HG03196 (cell line): Measurements from ENCODE around the gene GTF2H2.
"Not testable (repeated sequence)": the region's sequence is repeated elsewhere in the genome, so short reads cannot be mapped to it uniquely, and the experiment has no call there.

Source experiments
- ATAC-seq: cut with Tn5 transposase; IDR thresholded peaks from one replicate; pipeline ENCODE4 v1.9.1; 2021; ENCODE audit not compliant: unreplicated experiment

The GTF2H2 gene

DNA sequence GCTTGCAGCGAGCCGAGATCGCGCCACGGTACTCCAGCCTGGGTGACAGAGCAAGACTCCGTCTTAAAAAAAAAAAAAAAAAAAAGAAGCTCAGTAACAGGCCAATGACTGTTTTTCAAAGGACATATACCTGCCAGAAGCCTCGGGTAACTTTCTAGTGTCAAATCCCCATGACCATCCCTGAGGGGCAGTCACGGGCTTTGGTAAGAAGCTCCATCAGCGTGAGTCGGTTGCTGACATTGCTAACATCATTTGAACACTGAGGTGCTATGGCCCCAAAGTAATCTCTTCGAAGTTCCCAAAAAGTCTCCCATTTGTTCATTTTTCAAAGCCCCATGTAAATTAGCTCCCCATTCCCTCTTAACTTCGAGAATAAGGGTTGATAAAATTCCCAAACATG is 53.9 kb downstream of the GTF2H2 start:
- ATAC-seq: no peak

DNA sequence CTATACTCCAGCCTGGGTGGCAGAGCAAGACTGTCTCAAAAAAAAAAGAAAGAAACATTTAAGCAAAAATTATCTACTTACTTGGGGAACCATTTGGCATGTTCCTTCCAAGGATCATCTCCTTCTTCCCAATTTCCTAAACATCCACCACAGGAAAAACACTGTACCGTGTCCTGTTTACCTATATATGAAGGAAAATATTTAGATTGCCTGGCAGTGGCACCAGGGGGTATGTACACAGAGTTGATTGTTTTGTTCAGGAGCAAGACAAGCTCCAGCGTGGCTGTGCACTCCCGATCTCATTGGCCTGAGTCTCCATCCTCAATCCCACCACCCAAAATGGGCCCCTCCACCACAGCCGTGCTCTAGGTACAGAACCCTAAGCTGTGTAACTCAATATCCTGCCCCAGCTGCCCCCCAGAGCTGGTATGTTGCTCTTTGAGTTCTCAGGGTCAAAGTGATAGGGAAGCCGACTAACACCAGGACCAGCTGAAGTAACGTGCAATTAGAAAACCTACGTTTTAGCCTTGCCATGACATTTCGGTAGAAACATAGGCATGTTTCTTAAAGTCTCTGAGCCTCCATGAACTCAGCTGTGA is 56.2 kb downstream of the GTF2H2 start:
- no peak for ATAC-seq

DNA sequence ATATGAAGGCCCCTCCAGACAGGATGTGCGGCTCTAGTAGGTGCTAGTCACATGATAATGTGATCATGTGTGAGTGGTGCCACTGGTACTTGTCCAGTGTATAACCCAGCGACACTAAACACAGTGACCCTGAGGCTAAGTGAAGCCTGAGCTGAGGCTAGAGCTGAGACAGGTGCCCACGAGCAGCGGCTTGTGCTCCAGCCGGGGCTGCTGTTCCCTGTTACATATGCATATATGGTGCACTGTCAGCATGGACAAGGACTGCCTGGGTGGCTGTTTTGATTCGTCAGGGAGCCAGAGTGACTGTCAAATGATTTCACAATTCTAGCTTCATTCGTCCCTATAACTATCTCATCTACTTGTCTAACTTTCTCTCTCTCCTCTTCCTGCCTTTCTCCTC is 60.5 kb downstream of the GTF2H2 start:
- not testable (repeated sequence) for ATAC-seq
